Measurements from ENCODE around the gene METAP2.

DNA sequence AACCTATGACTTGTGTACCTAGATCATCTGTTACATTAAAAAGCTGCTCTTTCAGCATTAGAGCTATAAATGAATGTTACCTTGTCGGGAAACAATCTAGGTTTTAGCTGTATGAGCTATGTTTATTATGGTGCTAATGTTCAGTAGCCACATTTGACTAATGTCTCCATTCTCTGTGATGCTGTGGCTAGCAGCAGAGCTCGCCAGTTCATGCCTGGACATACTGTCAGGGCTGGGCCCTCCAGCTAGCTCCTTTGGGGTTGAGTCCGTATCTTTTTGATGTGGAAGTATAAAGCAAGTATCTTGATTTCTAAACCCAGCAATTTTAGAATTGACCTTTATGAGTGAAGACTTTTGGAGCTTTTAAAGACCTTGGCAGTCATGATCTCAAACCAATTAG lies 41.2 kb downstream of the METAP2 start:
- TF ChIP-seq, protein P1, sequence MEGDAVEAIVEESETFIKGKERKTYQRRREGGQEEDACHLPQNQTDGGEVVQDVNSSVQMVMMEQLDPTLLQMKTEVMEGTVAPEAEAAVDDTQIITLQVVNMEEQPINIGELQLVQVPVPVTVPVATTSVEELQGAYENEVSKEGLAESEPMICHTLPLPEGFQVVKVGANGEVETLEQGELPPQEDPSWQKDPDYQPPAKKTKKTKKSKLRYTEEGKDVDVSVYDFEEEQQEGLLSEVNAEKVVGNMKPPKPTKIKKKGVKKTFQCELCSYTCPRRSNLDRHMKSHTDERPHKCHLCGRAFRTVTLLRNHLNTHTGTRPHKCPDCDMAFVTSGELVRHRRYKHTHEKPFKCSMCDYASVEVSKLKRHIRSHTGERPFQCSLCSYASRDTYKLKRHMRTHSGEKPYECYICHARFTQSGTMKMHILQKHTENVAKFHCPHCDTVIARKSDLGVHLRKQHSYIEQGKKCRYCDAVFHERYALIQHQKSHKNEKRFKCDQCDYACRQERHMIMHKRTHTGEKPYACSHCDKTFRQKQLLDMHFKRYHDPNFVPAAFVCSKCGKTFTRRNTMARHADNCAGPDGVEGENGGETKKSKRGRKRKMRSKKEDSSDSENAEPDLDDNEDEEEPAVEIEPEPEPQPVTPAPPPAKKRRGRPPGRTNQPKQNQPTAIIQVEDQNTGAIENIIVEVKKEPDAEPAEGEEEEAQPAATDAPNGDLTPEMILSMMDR (IDR thresholded peaks at IDR 0.05) = no peak
- no peak for TF ChIP-seq ZFX (IDR thresholded peaks at IDR 0.05; ENCODE audit: borderline replicate concordance)

Data from 22Rv1 (cell line).